SK-N-MC (cell line): ENCODE results near the gene TSNAXIP1.

Source experiments
- EZH2 ChIP-seq: fragments of 200-600 bp; sonication (generic); IDR thresholded peaks from one replicate; pipeline ENCODE4 v1.6.1; 2017; ENCODE audit warnings: antibody characterized with exemption
- FOXP2 ChIP-seq: optimal IDR thresholded peaks from 2 replicates; pipeline ENCODE3; 2011; ENCODE audit warnings: mild to moderate bottlenecking, moderate library complexity; ENCODE audit not compliant: insufficient read depth; ENCODE audit errors: extremely low read length, control extremely low read depth
- POLR2AphosphoS5 ChIP-seq: IDR thresholded peaks from 2 replicates; pipeline ENCODE4 v1.6.1; 2012; ENCODE audit warnings: mild to moderate bottlenecking, low read depth, low read length, borderline replicate concordance

GRCh38 chr16:67877064-67877463, 70.4 kb downstream of the TSNAXIP1 start:
- TF ChIP-seq POLR2AphosphoS5 (no peak), EZH2 (no peak), FOXP2 (no peak)
